Osteoblast (primary cell): ENCODE data around the gene TCF7L2. TPM values are rescaled to one million over a fixed set of nuclear protein-coding genes. Genes with fewer than 3 reads are reported as not detected.

Source experiments
- DNase-seq: peaks from one replicate; pipeline ENCODE4 v3.0.0; 2011; ENCODE audit warnings: low spot score, mixed read lengths; ENCODE audit not compliant: insufficient read length; ENCODE audit errors: missing footprints
- H2AFZ ChIP-seq: 2 replicates; pipeline ENCODE4 v1.6.0; 2011; ENCODE audit warnings: mild to moderate bottlenecking, low read length
- H3K27ac ChIP-seq: 2 replicates; pipeline ENCODE4 v1.5.1; 2011; ENCODE audit warnings: mild to moderate bottlenecking, low read depth, low read length, moderate library complexity
- H3K27me3 ChIP-seq: 2 replicates; pipeline ENCODE4 v1.6.0; 2012; ENCODE audit warnings: mild to moderate bottlenecking, control low read depth, inconsistent platforms, low read length, moderate library complexity; ENCODE audit not compliant: insufficient read depth
- H3K36me3 ChIP-seq: 2 replicates; pipeline ENCODE4 v1.5.1; 2011; ENCODE audit warnings: mild to moderate bottlenecking, low read length, control low read depth, moderate library complexity; ENCODE audit not compliant: insufficient read depth
- H3K4me1 ChIP-seq: 2 replicates; pipeline ENCODE4 v1.5.1; 2011; ENCODE audit warnings: mild to moderate bottlenecking, low read length, control low read depth, moderate library complexity; ENCODE audit not compliant: insufficient read depth
- H3K4me2 ChIP-seq: 2 replicates; pipeline ENCODE4 v1.6.0; 2011; ENCODE audit warnings: mild to moderate bottlenecking, low read length; ENCODE audit not compliant: insufficient read depth
- H3K4me3 ChIP-seq: fragments of 200-600 bp; sonication (generic); 3 replicates; pipeline ENCODE4 v1.5.1; 2012; ENCODE audit warnings: mild to moderate bottlenecking, low read length, inconsistent platforms; ENCODE audit not compliant: insufficient read depth
- H3K79me2 ChIP-seq: 2 replicates; pipeline ENCODE4 v1.6.0; 2012; ENCODE audit warnings: mild to moderate bottlenecking, low read length, control low read depth, inconsistent platforms; ENCODE audit not compliant: insufficient read depth
- H3K9me3 ChIP-seq: 2 replicates; pipeline ENCODE4 v1.5.1; 2011; ENCODE audit warnings: low read depth, low read length, control low read depth
- H4K20me1 ChIP-seq: 2 replicates; pipeline ENCODE4 v1.6.0; 2012; ENCODE audit warnings: mild to moderate bottlenecking, low read length, control low read depth; ENCODE audit not compliant: insufficient read depth
- CTCF ChIP-seq: IDR thresholded peaks from 2 replicates; pipeline ENCODE4 v1.5.1; 2011; ENCODE audit warnings: mild to moderate bottlenecking, low read depth, low read length, moderate library complexity; ENCODE audit errors: extremely low read depth
- total RNA-seq: library from RNA; depleted of rRNA; stranded (reverse); fragments of >200 nt; gene quantifications from 2 replicates; pipeline ENCODE4 v1.2.3, GENCODE V29; 2012

Gene TCF7L2
- total RNA-seq, 1 donor: 9.0 TPM

- Histone ChIP-seq H4K20me1 (no peaks in the 10 kb centered on the region), H3K79me2 (no peaks in the 10 kb centered on the region), H3K27ac (no peak overlapping the region), H3K4me2 (no peak overlapping the region), H3K4me3 (no peak overlapping the region), H2AFZ (no peak overlapping the region), H3K36me3 (no peaks in the 10 kb centered on the region), H3K4me1 (no peaks in the 10 kb centered on the region), H3K27me3 (no peaks in the 10 kb centered on the region), H3K9me3 (no peaks in the 10 kb centered on the region)
- no peak for DNase-seq
- no peak for TF ChIP-seq CTCF
Observed at GRCh38 chr10:112907893-112908292, 42.2 kb upstream of the TCF7L2 start.

GRCh38 chr10:112911206-112911605, 38.8 kb upstream of the TCF7L2 start:
- no peaks in the 10 kb centered on the region for H3K9me3 ChIP-seq
- peaks cover 14% of the 10 kb centered on the region for H3K4me1 ChIP-seq
- no peak overlapping the region for H2AFZ ChIP-seq
- no peak overlapping the region for H3K4me3 ChIP-seq
- H3K79me2 ChIP-seq: no peaks in the 10 kb centered on the region
- H3K27ac ChIP-seq: no peak overlapping the region
- no peak for TF ChIP-seq CTCF
- DNase-seq: no peak
- no peaks in the 10 kb centered on the region for H3K27me3 ChIP-seq
- H4K20me1 ChIP-seq: no peaks in the 10 kb centered on the region
- no peaks in the 10 kb centered on the region for H3K36me3 ChIP-seq
- H3K4me2 ChIP-seq: no peak overlapping the region

- TF ChIP-seq CTCF: no peak
- H2AFZ ChIP-seq: no peak overlapping the region
- H3K4me2 ChIP-seq: no peak overlapping the region
- peaks cover 16% of the 10 kb centered on the region for H3K4me1 ChIP-seq
- no peaks in the 10 kb centered on the region for H3K79me2 ChIP-seq
- no peaks in the 10 kb centered on the region for H3K9me3 ChIP-seq
- no peaks in the 10 kb centered on the region for H4K20me1 ChIP-seq
- H3K27me3 ChIP-seq: no peaks in the 10 kb centered on the region
- no peak overlapping the region for H3K27ac ChIP-seq
- no peaks in the 10 kb centered on the region for H3K36me3 ChIP-seq
- DNase-seq: no peak
- H3K4me3 ChIP-seq: no peak overlapping the region
Observed at GRCh38 chr10:112912410-112912928, 37.6 kb upstream of the TCF7L2 start.

GRCh38 chr10:112913255-112913654, 36.8 kb upstream of the TCF7L2 start:
- no peak for DNase-seq
- H3K9me3 ChIP-seq: no peaks in the 10 kb centered on the region
- no peaks in the 10 kb centered on the region for H4K20me1 ChIP-seq

More at GRCh38 chr10:112913255-112913654, 36.8 kb upstream of the TCF7L2 start:
- no peaks in the 10 kb centered on the region for H3K36me3 ChIP-seq
- no peak overlapping the region for H3K4me3 ChIP-seq
- H3K27ac ChIP-seq: no peak overlapping the region
- no peaks in the 10 kb centered on the region for H3K27me3 ChIP-seq
- H3K79me2 ChIP-seq: no peaks in the 10 kb centered on the region
- H3K4me1 ChIP-seq: peaks cover 16% of the 10 kb centered on the region
- no peak overlapping the region for H3K4me2 ChIP-seq
- no peak for TF ChIP-seq CTCF
- H2AFZ ChIP-seq: no peak overlapping the region
